Measurements from ENCODE around the gene MRPL4.
A peak's percentile ranks its signal among the peaks of the same experiment; 100 is the strongest.
"Not testable (repeated sequence)": the region's sequence is repeated elsewhere in the genome, so short reads cannot be mapped to it uniquely, and the experiment has no call there.

Gene MRPL4

DNA sequence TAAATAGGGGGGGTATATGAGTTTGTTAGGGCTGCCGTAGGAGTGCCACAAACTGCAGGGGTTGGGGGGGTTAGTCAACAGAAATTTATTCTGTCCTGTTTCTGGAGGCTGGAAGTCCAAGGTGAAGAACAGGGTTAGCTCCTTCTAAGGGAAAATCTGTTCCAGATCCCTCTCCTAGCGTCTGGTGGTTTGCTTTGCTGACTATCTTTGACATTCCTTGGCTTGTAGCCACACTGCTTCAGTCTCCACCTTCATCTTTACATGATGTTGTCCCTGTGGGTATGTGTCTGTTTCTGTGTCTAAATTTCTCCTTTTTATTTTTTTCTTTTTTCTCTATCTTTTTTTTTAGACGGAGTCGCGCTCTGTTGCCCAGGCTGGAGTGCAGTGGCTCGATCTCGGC is 10.8 kb downstream of the MRPL4 start:
- peak; percentile 39 for DNase-seq (ENCODE audit: low read depth)

DNA sequence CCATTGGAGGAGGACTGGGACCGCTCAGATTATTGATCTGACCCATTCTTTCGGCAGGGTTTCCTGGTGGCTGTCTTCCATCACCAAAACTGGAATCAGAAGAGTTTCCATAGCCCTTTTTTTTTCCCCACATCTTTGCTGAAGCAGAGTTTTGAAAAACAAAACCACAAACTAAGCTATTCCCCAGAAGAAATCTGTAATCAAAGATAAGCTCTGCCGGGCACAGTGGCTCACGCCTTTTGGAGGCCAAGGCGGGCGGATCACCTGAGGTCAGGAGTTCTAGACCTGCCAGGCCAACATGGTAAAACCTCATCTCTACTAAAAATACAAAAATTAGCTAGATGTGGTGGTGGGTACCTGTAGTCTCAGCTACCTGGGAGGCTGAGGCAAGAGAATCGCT is 14.7 kb downstream of the MRPL4 start:
- no peak for DNase-seq (ENCODE audit: low read depth)

GRCh38 chr19:10268071-10268470 is 16.1 kb downstream of the MRPL4 start:
- no peak for DNase-seq (ENCODE audit: low read depth)

GRCh38 chr19:10269333-10270179 is 17.5 kb downstream of the MRPL4 start:
- peak; percentile 87 for DNase-seq (ENCODE audit: low read depth)

GRCh38 chr19:10270180-10270615 is 18.2 kb downstream of the MRPL4 start:
- peak; percentile 82 for DNase-seq (ENCODE audit: low read depth)

DNA sequence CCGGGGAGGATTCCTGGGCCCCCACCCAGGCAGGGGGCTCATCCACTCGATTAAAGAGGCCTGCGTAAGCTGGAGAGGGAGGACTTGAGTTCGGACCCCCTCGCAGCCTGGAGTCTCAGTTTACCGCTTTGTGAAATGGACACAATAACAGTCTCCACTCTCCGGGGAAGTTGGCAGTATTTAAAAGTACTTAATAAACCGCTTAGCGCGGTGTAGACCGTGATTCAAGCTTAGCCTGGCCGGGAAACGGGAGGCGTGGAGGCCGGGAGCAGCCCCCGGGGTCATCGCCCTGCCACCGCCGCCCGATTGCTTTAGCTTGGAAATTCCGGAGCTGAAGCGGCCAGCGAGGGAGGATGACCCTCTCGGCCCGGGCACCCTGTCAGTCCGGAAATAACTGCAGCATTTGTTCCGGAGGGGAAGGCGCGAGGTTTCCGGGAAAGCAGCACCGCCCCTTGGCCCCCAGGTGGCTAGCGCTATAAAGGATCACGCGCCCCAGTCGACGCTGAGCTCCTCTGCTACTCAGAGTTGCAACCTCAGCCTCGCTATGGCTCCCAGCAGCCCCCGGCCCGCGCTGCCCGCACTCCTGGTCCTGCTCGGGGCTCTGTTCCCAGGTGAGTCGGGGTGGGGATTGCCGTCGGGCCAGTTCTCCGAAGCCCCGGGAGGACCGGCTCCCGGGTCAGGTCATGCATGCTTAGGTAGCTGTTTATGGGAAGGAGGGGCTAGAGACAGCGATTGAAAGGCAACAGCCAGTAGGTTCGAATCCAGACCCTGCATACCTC is 18.8 kb downstream of the MRPL4 start, which contains the start of gene ICAM1:
TSS of gene ICAM1 (plus strand) at position 505 of the 779 bp plus-strand sequence. CDS start at position 545, 40 bp downstream.
- DNase-seq (ENCODE audit: low read depth), result peak; percentile 92

- DNase-seq (ENCODE audit: low read depth), result peak; percentile 68
Observed at GRCh38 chr19:10271543-10272086, 19.6 kb downstream of the MRPL4 start.

- DNase-seq (ENCODE audit: low read depth), result no peak
Observed at GRCh38 chr19:10274589-10274988, 22.6 kb downstream of the MRPL4 start.

- no peak for DNase-seq (ENCODE audit: low read depth)
Observed at GRCh38 chr19:10277795-10278589, 26.0 kb downstream of the MRPL4 start.

DNA sequence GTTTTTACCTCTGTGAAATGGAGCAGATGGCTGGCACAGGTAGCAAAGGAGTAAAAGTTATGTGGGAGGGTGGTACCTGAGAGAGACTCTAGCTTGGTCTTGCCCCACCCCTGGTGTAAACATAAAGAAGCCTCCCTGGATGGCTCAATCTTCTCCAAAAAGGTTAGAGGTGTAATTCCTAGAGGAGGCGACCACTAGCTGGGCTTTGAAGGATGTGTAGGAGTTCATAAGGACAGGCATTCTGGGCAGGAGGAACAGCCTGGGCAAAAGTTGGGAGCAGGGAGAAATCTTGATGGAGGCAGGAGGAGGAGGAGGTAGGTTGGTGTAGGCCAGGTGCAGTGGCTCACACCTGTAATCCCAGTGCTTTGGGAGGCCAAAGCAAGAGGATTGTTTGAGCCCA is 26.9 kb downstream of the MRPL4 start:
- no peak for DNase-seq (ENCODE audit: low read depth)

DNA sequence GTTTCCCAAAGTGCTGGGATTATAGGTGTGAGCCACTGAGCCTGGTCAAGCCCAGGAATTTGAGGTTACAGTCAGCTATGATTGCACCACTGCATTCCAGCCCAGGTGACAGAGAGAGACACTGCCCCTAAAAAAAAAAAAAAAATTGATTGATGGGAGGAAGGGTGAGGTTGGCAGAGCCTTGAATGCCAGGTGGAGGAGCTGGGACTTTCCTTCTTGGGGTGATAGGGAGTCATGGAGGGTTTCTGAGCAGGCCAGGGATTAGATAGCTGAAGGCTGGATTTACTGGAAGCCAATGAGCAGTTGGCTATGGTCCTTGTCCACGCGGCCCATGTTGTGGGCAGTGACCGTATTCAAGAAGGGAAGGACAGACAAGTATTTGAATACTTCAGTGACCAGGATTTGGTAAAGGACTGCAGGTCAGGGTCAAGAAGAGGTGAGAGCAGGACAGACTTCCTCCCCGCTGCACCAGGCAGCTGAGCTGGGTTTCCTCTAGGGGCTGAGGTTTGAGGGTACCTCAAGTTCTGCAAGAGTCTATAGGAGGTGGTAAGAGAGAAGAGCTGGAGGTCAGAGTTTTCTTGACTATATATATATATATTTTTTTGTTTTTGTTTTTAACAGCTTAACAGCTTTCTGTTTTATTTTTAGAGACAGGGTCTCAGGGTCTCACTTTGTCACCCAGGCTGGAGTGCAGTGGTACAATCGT is 27.9 kb downstream of the MRPL4 start:
- no peak for DNase-seq (ENCODE audit: low read depth)

DNA sequence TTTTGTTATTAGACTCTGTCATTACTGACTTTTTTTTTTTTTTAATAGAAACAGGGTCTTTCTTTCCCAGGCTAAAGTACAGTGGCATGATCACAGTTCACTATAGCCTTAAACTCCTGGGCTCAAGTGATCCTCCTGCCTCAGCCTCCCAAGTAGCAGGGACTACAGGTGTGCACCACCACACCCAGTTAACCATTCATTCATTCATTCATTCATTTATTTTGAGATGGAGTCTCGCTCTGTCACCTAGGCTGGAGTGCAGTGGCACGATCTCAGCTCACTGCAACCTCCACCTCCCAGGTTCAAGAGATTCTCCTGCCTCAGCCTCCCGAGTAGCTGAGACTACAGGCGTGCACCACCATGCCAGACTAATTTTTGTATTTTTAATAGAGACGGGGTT is 30.0 kb downstream of the MRPL4 start:
- DNase-seq (ENCODE audit: low read depth), result not testable (repeated sequence)

DNA sequence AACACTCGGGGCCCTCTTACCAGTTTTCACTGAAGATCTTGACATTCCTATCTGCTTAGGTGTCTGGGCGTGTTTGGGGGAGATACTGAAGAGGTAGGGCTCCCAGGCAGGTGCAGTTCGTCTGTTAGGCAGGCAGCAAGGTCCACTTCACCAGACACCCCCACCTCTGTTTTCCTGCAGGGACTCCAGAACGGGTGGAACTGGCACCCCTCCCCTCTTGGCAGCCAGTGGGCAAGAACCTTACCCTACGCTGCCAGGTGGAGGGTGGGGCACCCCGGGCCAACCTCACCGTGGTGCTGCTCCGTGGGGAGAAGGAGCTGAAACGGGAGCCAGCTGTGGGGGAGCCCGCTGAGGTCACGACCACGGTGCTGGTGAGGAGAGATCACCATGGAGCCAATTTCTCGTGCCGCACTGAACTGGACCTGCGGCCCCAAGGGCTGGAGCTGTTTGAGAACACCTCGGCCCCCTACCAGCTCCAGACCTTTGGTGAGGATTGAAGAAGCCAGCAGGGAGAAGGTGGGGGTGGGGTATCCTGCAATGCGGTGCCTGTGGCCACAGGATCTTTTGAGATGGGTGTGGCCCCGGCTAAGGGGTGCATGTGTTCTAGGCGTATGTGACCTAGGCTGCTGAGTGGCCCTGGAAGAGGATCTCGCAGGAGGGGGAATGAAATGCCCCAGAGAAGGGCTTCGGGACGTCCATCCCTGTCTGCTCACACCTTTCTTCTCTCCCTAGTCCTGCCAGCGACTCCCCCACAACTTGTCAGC is 31.5 kb downstream of the MRPL4 start:
- DNase-seq (ENCODE audit: low read depth), result no peak

- DNase-seq (ENCODE audit: low read depth), result no peak
Observed at GRCh38 chr19:10284065-10284959, 32.3 kb downstream of the MRPL4 start.

DNA sequence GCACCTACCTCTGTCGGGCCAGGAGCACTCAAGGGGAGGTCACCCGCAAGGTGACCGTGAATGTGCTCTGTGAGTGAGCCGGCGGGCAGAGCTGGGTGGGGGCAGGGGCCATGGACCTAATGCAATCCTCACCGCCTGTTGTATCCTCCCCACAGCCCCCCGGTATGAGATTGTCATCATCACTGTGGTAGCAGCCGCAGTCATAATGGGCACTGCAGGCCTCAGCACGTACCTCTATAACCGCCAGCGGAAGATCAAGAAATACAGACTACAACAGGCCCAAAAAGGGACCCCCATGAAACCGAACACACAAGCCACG is 32.9 kb downstream of the MRPL4 start:
- no peak for DNase-seq (ENCODE audit: low read depth)

- no peak for DNase-seq (ENCODE audit: low read depth)
Observed at GRCh38 chr19:10285393-10285792, 33.4 kb downstream of the MRPL4 start.

- peak; percentile 26 for DNase-seq (ENCODE audit: low read depth)
Observed at GRCh38 chr19:10286803-10287737, 35.1 kb downstream of the MRPL4 start, which contains the start of gene ICAM4. ICAM4 (plus strand) TSS chr19:10286955; CDS start chr19:10287013, 58 bp downstream.

GRCh38 chr19:10288662-10289166 is 36.7 kb downstream of the MRPL4 start:
- DNase-seq (ENCODE audit: low read depth), result peak; percentile 87

All from ELR (cell line).